Breast epithelium (tissue), 4 donors: ENCODE results near the gene DRGX. TPM values are rescaled to one million over a fixed set of nuclear protein-coding genes. Genes with fewer than 3 reads are reported as not detected.

Source experiments
- DNase-seq, 2 donors: peaks; one replicate each; pipeline ENCODE4 v3.0.0-alpha.2; 2019; ENCODE audit warnings: low spot score in 2 of 2
- H3K27ac ChIP-seq, 2 donors: fragments of 200-600 bp; sonication (generic) in 1 of 2; one replicate each; pipeline ENCODE4 v1.5.1; 2016 to 2019; ENCODE audit warnings: mild to moderate bottlenecking in 1 of 2
- H3K27me3 ChIP-seq, 2 donors: fragments of 200-600 bp; sonication (generic) in 1 of 2; one replicate each; pipeline versions ENCODE4 v1.5.1 to v1.6.0; 2017 to 2019; ENCODE audit warnings: control low read depth in 1 of 2, mild to moderate bottlenecking in 1 of 2
- H3K36me3 ChIP-seq: fragments of 200-600 bp; one replicate; pipeline ENCODE4 v1.5.1; 2019
- H3K4me1 ChIP-seq, 2 donors: fragments of 200-600 bp; sonication (generic); one replicate each; pipeline ENCODE4 v1.5.1; 2016 to 2019; ENCODE audit warnings: control low read depth in 1 of 2
- H3K4me3 ChIP-seq, 3 donors: fragments of 200-600 bp; sonication (generic); 1 replicate in 2 of 3; 2 replicates in 1 of 3; pipeline ENCODE4 v1.5.1; 2016 to 2019; ENCODE audit warnings: mild to moderate bottlenecking in 3 of 3, moderate library complexity in 2 of 3
- H3K9me3 ChIP-seq, 2 donors: fragments of 200-600 bp; sonication (generic) in 1 of 2; one replicate each; pipeline ENCODE4 v1.5.1; 2016 to 2019; ENCODE audit warnings: control low read depth in 1 of 2
- POLR2A ChIP-seq: fragments of 450-650 bp; IDR thresholded peaks from one replicate; pipeline ENCODE4 v1.6.1; 2016; ENCODE audit warnings: antibody characterized with exemption, mild to moderate bottlenecking, moderate library complexity
- POLR2AphosphoS5 ChIP-seq, 3 donors: sonication (generic); formaldehyde crosslinking; IDR thresholded peaks; one replicate each; pipeline ENCODE4 v1.6.1; 2017; ENCODE audit warnings: antibody characterized with exemption in 3 of 3
- intact Hi-C: fragments of 100-400 bp; cut with DNase I; formaldehyde crosslinking; loops from one replicate; pipeline ENCODE4 v1.15.1; 2023; ENCODE audit warnings: low total_unique reads
- total RNA-seq, 3 donors: library from RNA; depleted of rRNA; stranded (reverse); fragments of >200 nt; gene quantifications; one replicate each; pipeline ENCODE4 v1.1.0, GENCODE V29; 2016
- TF ChIP-seq, protein P1 (sequence below), 3 donors: fragments of 450-650 bp; IDR thresholded peaks; one replicate each; pipeline ENCODE4 v1.5.1; 2016 to 2017; ENCODE audit warnings: antibody characterized with exemption in 3 of 3, mild to moderate bottlenecking in 3 of 3, moderate library complexity in 3 of 3

The DRGX gene
- total RNA-seq, 3 donors from 2014 or later = not detected

GRCh38 chr10:49400365-49400764 lies 4.5 kb upstream of the DRGX start:
- intact Hi-C loops = no loop called here
- Histone ChIP-seq H3K27me3 (peaks cover 6 to 74% of the 10 kb centered on the region in 2 donors), H3K9me3 (no peaks in the 10 kb centered on the region), H3K36me3 (no peaks in the 10 kb centered on the region), H3K27ac (no peak overlapping the region), H3K4me1 (no peaks in the 10 kb centered on the region), H3K4me3 (no peak overlapping the region)
- DNase-seq = no peak
- no peak for TF ChIP-seq POLR2AphosphoS5 (IDR thresholded peaks at IDR 0.05)

DNA sequence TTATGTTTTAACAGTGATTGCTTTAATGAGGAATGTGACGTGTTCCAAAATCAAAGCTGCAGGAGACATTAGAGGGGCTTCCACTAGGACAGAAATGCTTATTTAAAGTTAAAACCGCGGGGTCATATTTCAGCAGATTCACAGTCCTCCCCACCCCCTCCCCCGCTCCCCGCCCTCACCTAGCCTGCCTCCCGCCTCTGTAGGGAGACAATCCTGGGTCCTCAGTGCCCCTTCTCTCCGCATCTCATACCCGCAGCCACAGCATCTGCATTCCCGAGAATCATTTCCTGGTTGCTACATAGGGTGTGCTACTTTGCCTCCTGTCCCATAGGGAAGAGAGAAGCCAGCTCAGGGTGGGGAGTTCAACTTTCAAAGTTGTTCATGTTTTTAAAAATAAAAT lies 3.1 kb upstream of the DRGX start:
- no peak overlapping the region for H3K27ac ChIP-seq
- H3K27me3 ChIP-seq = peaks cover 10 to 79% of the 10 kb centered on the region in 2 donors
- DNase-seq = no peak
- H3K36me3 ChIP-seq = no peaks in the 10 kb centered on the region
- H3K4me1 ChIP-seq = no peaks in the 10 kb centered on the region
- H3K4me3 ChIP-seq = no peak overlapping the region
- TF ChIP-seq, protein P1, sequence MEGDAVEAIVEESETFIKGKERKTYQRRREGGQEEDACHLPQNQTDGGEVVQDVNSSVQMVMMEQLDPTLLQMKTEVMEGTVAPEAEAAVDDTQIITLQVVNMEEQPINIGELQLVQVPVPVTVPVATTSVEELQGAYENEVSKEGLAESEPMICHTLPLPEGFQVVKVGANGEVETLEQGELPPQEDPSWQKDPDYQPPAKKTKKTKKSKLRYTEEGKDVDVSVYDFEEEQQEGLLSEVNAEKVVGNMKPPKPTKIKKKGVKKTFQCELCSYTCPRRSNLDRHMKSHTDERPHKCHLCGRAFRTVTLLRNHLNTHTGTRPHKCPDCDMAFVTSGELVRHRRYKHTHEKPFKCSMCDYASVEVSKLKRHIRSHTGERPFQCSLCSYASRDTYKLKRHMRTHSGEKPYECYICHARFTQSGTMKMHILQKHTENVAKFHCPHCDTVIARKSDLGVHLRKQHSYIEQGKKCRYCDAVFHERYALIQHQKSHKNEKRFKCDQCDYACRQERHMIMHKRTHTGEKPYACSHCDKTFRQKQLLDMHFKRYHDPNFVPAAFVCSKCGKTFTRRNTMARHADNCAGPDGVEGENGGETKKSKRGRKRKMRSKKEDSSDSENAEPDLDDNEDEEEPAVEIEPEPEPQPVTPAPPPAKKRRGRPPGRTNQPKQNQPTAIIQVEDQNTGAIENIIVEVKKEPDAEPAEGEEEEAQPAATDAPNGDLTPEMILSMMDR (IDR thresholded peaks at IDR 0.05) = no peak
- TF ChIP-seq POLR2A = no peak
- TF ChIP-seq POLR2AphosphoS5 (IDR thresholded peaks at IDR 0.05) = no peak
- intact Hi-C loops = loop anchor here (5.0 kb wide), 1 partner anchor 123 kb away; no protein-coding TSS in a partner anchor
- no peaks in the 10 kb centered on the region for H3K9me3 ChIP-seq

GRCh38 chr10:49398000-49398861 lies 2.3 kb upstream of the DRGX start:
- Histone ChIP-seq H3K4me1 (no peaks in the 10 kb centered on the region), H3K27ac (no peak overlapping the region), H3K27me3 (peaks cover 10 to 85% of the 10 kb centered on the region in 2 donors), H3K9me3 (no peaks in the 10 kb centered on the region), H3K36me3 (no peaks in the 10 kb centered on the region), H3K4me3 (peak overlapping the region in 2 of 3 donors; percentile 16 to 54)
- intact Hi-C loops = loop anchor here (5.0 kb wide), 1 partner anchor 124 kb away; no protein-coding TSS in a partner anchor
- no peak for TF ChIP-seq POLR2A
- DNase-seq = peak in 1 of 2 donors; percentile 61

- Histone ChIP-seq H3K4me3 (peak overlapping the region in 1 of 3 donors; percentile 54), H3K27me3 (peaks cover 10 to 90% of the 10 kb centered on the region in 2 donors), H3K36me3 (no peaks in the 10 kb centered on the region), H3K4me1 (no peaks in the 10 kb centered on the region), H3K9me3 (no peaks in the 10 kb centered on the region), H3K27ac (no peak overlapping the region)
- no peak for DNase-seq
- TF ChIP-seq POLR2AphosphoS5 (IDR thresholded peaks at IDR 0.05) (no peak), POLR2A (no peak)
- TF ChIP-seq, protein P1 (IDR thresholded peaks at IDR 0.05) = no peak
- intact Hi-C loops = loop anchor here (5.0 kb wide), 1 partner anchor 125 kb away; no protein-coding TSS in a partner anchor
Observed at GRCh38 chr10:49397036-49397999, 1.4 kb upstream of the DRGX start.

- no peak overlapping the region for H3K27ac ChIP-seq
- no peak for DNase-seq
- intact Hi-C loops = loop anchor here (5.0 kb wide), 1 partner anchor 126 kb away; no protein-coding TSS in a partner anchor
- no peaks in the 10 kb centered on the region for H3K4me1 ChIP-seq
- no peaks in the 10 kb centered on the region for H3K9me3 ChIP-seq
- no peak for TF ChIP-seq POLR2AphosphoS5 (IDR thresholded peaks at IDR 0.05)
- TF ChIP-seq POLR2A = no peak
- TF ChIP-seq, protein P1 (IDR thresholded peaks at IDR 0.05) = no peak
- no peaks in the 10 kb centered on the region for H3K36me3 ChIP-seq
- no peak overlapping the region for H3K4me3 ChIP-seq
- peaks cover 10 to 90% of the 10 kb centered on the region in 2 donors for H3K27me3 ChIP-seq
Observed at GRCh38 chr10:49396666-49396999, 744 bp upstream of the DRGX start.
